Liver (tissue), 9 donors: ENCODE measurements around the gene SNN. TPM values are rescaled to one million over a fixed set of nuclear protein-coding genes. Genes with fewer than 3 reads are reported as not detected.

Experiments used
- DNase-seq: peaks from one replicate; pipeline ENCODE4 v3.0.0-alpha.2; 2017; ENCODE audit warnings: low spot score
- H3K27ac ChIP-seq, 2 donors: one replicate each; pipeline ENCODE4 v1.7.0; 2013; ENCODE audit warnings: inconsistent platforms in 2 of 2, low read length in 2 of 2, control low read depth in 1 of 2, low read depth in 1 of 2, mild to moderate bottlenecking in 1 of 2
- H3K27me3 ChIP-seq, 4 donors: one replicate each; pipeline versions ENCODE4 v1.6.1 to v1.7.0; 2013; ENCODE audit warnings: low read length in 3 of 4, inconsistent platforms in 1 of 4, mild to moderate bottlenecking in 1 of 4, moderate library complexity in 1 of 4; ENCODE audit not compliant: control insufficient read depth in 4 of 4, insufficient read depth in 4 of 4
- H3K36me3 ChIP-seq, 4 donors: one replicate each; pipeline versions ENCODE4 v1.6.1 to v1.7.0; 2013; ENCODE audit warnings: low read length in 3 of 4, mild to moderate bottlenecking in 3 of 4, low read depth in 1 of 4, moderate library complexity in 1 of 4; ENCODE audit not compliant: control insufficient read depth in 4 of 4, insufficient read depth in 3 of 4
- H3K4me1 ChIP-seq, 4 donors: one replicate each; pipeline versions ENCODE4 v1.6.1 to v1.7.0; 2013; ENCODE audit warnings: low read length in 3 of 4, mild to moderate bottlenecking in 3 of 4, moderate library complexity in 1 of 4; ENCODE audit not compliant: control insufficient read depth in 4 of 4, insufficient read depth in 4 of 4
- H3K4me3 ChIP-seq, 3 donors: one replicate each; pipeline versions ENCODE4 v1.6.1 to v1.7.0; 2013; ENCODE audit warnings: low read length in 3 of 3, control low read depth in 1 of 3, low read depth in 1 of 3, mild to moderate bottlenecking in 1 of 3
- H3K9ac ChIP-seq, 2 donors: one replicate each; pipeline ENCODE4 v1.7.0; 2013; ENCODE audit warnings: low read length in 2 of 2, mild to moderate bottlenecking in 2 of 2, moderate library complexity in 2 of 2, control low read depth in 1 of 2, low read depth in 1 of 2
- H3K9me3 ChIP-seq, 4 donors: one replicate each; pipeline versions ENCODE4 v1.6.1 to v1.7.0; 2013; ENCODE audit warnings: low read length in 3 of 4; ENCODE audit not compliant: control insufficient read depth in 4 of 4
- EGR1 ChIP-seq, 2 donors: IDR thresholded peaks; 2 replicates each; pipeline ENCODE4 v1.6.1; 2016 to 2018; ENCODE audit warnings: antibody characterized with exemption in 2 of 2, low read depth in 2 of 2
- FOXA1 ChIP-seq: IDR thresholded peaks from 2 replicates; pipeline ENCODE4 v1.6.1; 2016; ENCODE audit warnings: antibody characterized with exemption
- FOXA2 ChIP-seq: IDR thresholded peaks from 2 replicates; pipeline ENCODE4 v1.6.1; 2016; ENCODE audit warnings: antibody characterized with exemption
- HNF4A ChIP-seq, 2 donors: conservative IDR thresholded peaks; 2 replicates each; pipeline ENCODE4 v1.6.1; 2016; ENCODE audit warnings: antibody characterized with exemption in 2 of 2, mild to moderate bottlenecking in 2 of 2
- HNF4G ChIP-seq: IDR thresholded peaks from 2 replicates; pipeline ENCODE4 v1.6.1; 2016; ENCODE audit warnings: antibody characterized with exemption
- JUND ChIP-seq, 2 donors: IDR thresholded peaks; 2 replicates each; pipeline ENCODE4 v1.6.1; 2016; ENCODE audit warnings: antibody characterized with exemption in 2 of 2
- NR2F2 ChIP-seq: IDR thresholded peaks from 2 replicates; pipeline ENCODE4 v1.6.1; 2016; ENCODE audit warnings: antibody characterized with exemption
- RAD21 ChIP-seq, 2 donors: IDR thresholded peaks; 2 replicates each; pipeline ENCODE4 v1.6.1; 2016; ENCODE audit warnings: antibody characterized with exemption in 2 of 2, mild to moderate bottlenecking in 2 of 2
- SP1 ChIP-seq: IDR thresholded peaks from 2 replicates; pipeline ENCODE4 v1.6.1; 2018; ENCODE audit warnings: antibody characterized with exemption, mild to moderate bottlenecking
- TAF1 ChIP-seq: conservative IDR thresholded peaks from 2 replicates; pipeline ENCODE4 v1.6.1; 2016; ENCODE audit warnings: antibody characterized with exemption, mild to moderate bottlenecking
- YY1 ChIP-seq: IDR thresholded peaks from 2 replicates; pipeline ENCODE4 v1.6.1; 2016; ENCODE audit warnings: antibody characterized with exemption, mild to moderate bottlenecking
- WGBS: extraction: QIAGEN DNeasy Blood & Tissue Kit; methylation state at CpG from one replicate; pipeline ENCODE4 v1.1.7; 2013; 5-methylcytosine and 5-hydroxymethylcytosine counted together
- polyA plus RNA-seq, 2 donors: library from polyadenylated mRNA; stranded (reverse) in 1 of 2; unstranded in 1 of 2; fragments of 200-250 nt in 1 of 2; fragments of >200 nt in 1 of 2; fragmentation: Nextera tagmentation in 1 of 2; extraction: Ambion mirVana in 1 of 2; gene quantifications; one replicate each; pipeline versions ENCODE4 v1.2.1 to v1.2.3, GENCODE V29; 2013 to 2015
- total RNA-seq, 2 donors: library from RNA; depleted of rRNA; stranded (reverse); fragments of >200 nt; gene quantifications; one replicate each; pipeline ENCODE4 v1.2.3, GENCODE V29; 2014
- TF ChIP-seq, protein P1 (sequence below): IDR thresholded peaks from 2 replicates; pipeline ENCODE4 v1.6.1; 2016; ENCODE audit warnings: antibody characterized with exemption
- TF ChIP-seq, protein P2 (sequence below): IDR thresholded peaks from 2 replicates; pipeline ENCODE4 v1.6.1; 2016; ENCODE audit warnings: antibody characterized with exemption
- TF ChIP-seq, protein P3 (sequence below): IDR thresholded peaks from 2 replicates; pipeline ENCODE4 v1.6.1; 2016; ENCODE audit warnings: antibody characterized with exemption
- TF ChIP-seq, protein P4 (sequence below): IDR thresholded peaks from 2 replicates; pipeline ENCODE4 v1.6.1; 2016; ENCODE audit warnings: antibody characterized with exemption, mild to moderate bottlenecking
- donor health status: healthy.
- donor health status: healthy.
- donor health status: healthy.
- donor health status: healthy.
- donor health status: healthy.

Gene SNN
- total and polyA plus RNA-seq, 4 donors = 2.5 to 6.2 (median 5.3) TPM

DNA sequence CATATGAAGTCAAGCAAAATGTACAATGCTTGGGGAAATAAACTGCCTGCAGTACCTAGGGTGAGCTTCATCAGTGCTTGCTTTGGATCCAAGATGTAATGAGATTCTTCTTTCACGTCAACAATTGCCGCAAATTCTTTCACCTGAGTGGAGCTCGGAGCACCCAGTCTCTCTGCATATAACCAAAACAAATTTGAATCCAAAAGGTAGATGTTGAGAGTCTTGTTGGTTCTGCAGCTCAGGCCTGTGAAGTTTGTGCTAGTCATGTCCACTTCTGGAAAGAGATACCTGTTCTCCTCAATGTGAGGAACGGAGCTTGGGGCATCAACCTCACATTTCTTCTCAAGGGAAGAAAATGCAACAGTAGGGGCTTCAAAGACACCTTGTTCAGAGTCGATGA, 23.0 kb downstream of the SNN start:
- Histone ChIP-seq H3K4me1 (peaks cover 0 to 4% (median 0%) of the 10 kb centered on the region in 4 donors), H3K27me3 (no peaks in the 10 kb centered on the region), H3K27ac (no peak overlapping the region), H3K9me3 (no peaks in the 10 kb centered on the region), H3K36me3 (peaks cover 15 to 66% (median 46%) of the 10 kb centered on the region in 4 donors), H3K9ac (no peak overlapping the region), H3K4me3 (no peak overlapping the region)
- TF ChIP-seq YY1 (no peak), NR2F2 (no peak), FOXA1 (no peak), TAF1 (no peak), HNF4G (no peak), HNF4A (conservative IDR thresholded peaks at IDR 0.05) (no peak), FOXA2 (no peak), RAD21 (IDR thresholded peaks at IDR 0.05) (no peak), EGR1 (IDR thresholded peaks at IDR 0.05; ENCODE audit: low read depth in 2 of 2) (no peak)
- TF ChIP-seq, protein P1, sequence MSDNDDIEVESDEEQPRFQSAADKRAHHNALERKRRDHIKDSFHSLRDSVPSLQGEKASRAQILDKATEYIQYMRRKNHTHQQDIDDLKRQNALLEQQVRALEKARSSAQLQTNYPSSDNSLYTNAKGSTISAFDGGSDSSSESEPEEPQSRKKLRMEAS = no peak
- TF ChIP-seq, protein P2, sequence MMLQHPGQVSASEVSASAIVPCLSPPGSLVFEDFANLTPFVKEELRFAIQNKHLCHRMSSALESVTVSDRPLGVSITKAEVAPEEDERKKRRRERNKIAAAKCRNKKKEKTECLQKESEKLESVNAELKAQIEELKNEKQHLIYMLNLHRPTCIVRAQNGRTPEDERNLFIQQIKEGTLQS = no peak
- TF ChIP-seq, protein P3, sequence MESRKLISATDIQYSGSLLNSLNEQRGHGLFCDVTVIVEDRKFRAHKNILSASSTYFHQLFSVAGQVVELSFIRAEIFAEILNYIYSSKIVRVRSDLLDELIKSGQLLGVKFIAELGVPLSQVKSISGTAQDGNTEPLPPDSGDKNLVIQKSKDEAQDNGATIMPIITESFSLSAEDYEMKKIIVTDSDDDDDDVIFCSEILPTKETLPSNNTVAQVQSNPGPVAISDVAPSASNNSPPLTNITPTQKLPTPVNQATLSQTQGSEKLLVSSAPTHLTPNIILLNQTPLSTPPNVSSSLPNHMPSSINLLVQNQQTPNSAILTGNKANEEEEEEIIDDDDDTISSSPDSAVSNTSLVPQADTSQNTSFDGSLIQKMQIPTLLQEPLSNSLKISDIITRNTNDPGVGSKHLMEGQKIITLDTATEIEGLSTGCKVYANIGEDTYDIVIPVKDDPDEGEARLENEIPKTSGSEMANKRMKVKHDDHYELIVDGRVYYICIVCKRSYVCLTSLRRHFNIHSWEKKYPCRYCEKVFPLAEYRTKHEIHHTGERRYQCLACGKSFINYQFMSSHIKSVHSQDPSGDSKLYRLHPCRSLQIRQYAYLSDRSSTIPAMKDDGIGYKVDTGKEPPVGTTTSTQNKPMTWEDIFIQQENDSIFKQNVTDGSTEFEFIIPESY = no peak
- 97% methylated on average over 5 of the region's 5 CpGs for WGBS
- no peak for DNase-seq

DNA sequence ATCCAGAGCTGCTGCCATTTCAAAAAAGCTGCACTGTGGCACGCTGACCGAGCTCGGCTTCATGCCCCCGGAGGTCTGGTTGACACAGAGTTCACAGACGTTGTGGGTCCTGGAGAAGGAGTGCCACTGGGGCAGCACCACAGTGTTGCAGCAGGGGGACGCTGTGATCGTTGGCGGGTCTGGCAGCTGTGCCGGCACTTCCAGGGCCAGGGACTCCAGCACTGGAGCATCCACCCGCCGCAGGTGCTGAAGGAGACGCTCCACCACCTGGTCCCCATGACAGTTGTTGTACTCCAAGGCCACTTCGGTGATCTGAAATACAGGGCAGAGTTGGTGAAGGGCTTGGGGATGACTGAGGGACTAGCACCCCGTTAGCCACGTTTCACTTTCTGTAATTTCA, 23.5 kb downstream of the SNN start:
- H3K36me3 ChIP-seq = peaks cover 15 to 66% (median 45%) of the 10 kb centered on the region in 4 donors
- DNase-seq = no peak
- H3K9ac ChIP-seq = no peak overlapping the region
- TF ChIP-seq, protein P4, sequence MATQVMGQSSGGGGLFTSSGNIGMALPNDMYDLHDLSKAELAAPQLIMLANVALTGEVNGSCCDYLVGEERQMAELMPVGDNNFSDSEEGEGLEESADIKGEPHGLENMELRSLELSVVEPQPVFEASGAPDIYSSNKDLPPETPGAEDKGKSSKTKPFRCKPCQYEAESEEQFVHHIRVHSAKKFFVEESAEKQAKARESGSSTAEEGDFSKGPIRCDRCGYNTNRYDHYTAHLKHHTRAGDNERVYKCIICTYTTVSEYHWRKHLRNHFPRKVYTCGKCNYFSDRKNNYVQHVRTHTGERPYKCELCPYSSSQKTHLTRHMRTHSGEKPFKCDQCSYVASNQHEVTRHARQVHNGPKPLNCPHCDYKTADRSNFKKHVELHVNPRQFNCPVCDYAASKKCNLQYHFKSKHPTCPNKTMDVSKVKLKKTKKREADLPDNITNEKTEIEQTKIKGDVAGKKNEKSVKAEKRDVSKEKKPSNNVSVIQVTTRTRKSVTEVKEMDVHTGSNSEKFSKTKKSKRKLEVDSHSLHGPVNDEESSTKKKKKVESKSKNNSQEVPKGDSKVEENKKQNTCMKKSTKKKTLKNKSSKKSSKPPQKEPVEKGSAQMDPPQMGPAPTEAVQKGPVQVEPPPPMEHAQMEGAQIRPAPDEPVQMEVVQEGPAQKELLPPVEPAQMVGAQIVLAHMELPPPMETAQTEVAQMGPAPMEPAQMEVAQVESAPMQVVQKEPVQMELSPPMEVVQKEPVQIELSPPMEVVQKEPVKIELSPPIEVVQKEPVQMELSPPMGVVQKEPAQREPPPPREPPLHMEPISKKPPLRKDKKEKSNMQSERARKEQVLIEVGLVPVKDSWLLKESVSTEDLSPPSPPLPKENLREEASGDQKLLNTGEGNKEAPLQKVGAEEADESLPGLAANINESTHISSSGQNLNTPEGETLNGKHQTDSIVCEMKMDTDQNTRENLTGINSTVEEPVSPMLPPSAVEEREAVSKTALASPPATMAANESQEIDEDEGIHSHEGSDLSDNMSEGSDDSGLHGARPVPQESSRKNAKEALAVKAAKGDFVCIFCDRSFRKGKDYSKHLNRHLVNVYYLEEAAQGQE = no peak
- TF ChIP-seq FOXA2 = no peak
- TF ChIP-seq JUND (IDR thresholded peaks at IDR 0.05) = no peak
- TF ChIP-seq NR2F2 = no peak
- TF ChIP-seq FOXA1 = no peak
- no peak for TF ChIP-seq EGR1 (IDR thresholded peaks at IDR 0.05; ENCODE audit: low read depth in 2 of 2)
- no peak for TF ChIP-seq SP1
- no peak for TF ChIP-seq TAF1
- no peaks in the 10 kb centered on the region for H3K27me3 ChIP-seq
- no peak overlapping the region for H3K27ac ChIP-seq
- 95% methylated on average over 15 of the region's 15 CpGs for WGBS
- peaks cover 0 to 4% (median 0%) of the 10 kb centered on the region in 4 donors for H3K4me1 ChIP-seq
- no peak overlapping the region for H3K4me3 ChIP-seq
- no peaks in the 10 kb centered on the region for H3K9me3 ChIP-seq
